ENCODE results near the gene FBXL7.

The FBXL7 gene

DNA sequence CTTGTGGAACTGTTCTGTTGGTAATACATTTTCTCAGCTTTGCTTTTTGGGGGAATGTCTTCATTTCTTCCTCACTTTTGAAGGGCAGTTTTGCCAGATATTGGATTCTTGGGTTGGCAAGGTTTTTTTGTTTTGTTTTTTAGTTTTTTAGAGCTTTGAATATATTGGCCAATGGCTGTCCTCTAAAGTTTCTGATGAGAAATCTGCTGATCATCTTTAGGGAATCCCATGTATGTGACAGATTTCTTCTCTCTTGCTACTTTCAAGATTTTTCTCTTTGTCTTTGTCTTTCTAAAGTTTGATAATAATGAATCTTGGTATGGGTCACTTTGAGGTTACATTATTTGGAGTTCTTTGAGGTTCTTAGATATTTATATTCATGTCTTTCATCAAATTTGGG is 227.4 kb downstream of the FBXL7 start:
- no peak for DNase-seq

DNA sequence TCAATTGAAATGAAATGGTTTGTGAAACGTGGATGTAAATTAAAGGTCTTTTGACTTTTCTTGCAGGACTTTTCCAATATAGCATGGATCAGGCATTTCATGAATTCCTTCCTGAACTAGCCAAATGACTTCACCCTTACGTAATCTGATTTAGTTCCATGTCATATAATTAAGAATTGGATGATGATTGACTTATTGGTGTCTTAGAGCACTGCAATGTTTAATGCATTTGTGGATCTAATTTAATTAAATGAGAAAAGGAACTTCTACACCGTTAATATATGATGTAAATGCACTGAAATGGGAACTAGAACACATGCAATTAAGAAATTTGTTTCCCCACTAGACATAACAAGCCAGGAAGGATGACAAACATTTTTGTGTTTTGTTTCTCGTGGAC is 228.8 kb downstream of the FBXL7 start:
- DNase-seq, result no peak

DNA sequence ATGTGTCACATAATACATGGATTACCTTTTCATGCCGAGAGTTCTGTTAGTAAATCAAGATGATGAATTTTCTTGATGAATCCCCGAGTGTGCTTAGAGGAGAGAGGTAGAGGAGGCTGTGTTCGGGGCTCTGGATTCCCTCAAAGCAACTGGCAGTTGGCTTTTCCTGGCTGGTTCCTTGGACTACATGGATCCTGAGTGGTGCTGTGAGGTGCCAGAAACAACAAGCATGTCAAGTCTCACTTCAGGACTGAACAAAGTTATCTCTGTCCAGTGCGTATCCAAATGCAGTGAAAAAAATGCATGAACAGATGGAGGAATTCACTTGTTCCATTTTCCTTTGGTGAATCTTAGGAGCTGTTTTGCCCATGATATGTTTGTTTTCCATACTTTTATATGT is 231.7 kb downstream of the FBXL7 start:
- DNase-seq, result no peak

DNA sequence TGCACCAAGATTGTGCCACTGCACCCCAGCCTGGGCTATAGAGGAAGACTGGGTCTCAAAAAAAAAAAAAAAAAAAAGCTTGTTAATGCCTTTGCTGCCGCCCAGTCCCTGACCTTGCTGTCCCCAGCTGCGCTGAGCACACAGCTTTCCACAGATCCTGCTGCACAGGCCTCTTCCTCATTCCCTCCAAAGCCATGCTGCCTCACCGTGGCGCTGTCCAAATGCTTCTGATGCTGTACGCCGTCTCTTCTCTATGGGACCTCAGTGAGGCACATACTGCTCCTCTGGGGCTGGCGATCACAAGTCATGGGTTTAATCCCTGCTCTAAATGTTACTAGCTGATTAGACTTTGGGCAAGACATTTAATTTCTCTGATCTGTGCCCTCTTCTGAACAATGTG is 234.1 kb downstream of the FBXL7 start:
- no peak for DNase-seq

DNA sequence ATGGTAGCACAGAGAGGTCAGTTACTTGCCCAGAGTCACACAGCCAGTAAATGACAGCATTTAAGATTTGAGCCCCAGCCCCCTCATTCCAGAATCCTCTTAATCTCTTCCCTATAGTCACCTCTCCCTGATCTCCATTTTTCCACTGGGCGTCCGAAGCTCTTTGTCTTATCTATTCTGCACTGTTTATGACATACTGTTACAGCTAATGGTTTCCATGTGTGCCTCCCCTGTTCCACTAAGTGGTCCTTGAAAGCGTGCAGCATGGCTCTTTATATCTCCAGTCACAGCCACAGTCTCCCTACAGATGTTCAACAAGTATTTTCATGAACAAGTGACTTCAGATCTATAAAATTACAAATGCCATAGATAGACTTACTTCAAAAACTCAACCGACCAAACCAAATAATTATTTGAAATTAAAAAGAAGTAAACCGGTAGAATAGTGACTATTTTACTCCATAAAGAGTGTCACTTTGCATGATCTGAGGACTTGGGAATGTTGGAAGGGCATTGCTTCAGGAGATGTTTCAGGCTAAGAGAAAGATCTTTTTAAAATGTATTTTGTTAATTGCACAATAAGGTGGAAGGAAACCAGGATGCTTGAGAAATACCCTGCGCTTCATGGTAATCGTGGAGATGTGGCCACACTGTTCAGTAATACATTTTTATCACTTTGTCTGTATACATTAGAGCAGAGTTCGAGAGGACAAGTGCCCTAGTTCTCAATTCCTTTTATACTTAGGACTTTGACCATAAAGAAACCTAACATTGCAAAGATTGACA is 237.2 kb downstream of the FBXL7 start:
- DNase-seq, result no peak

DNA sequence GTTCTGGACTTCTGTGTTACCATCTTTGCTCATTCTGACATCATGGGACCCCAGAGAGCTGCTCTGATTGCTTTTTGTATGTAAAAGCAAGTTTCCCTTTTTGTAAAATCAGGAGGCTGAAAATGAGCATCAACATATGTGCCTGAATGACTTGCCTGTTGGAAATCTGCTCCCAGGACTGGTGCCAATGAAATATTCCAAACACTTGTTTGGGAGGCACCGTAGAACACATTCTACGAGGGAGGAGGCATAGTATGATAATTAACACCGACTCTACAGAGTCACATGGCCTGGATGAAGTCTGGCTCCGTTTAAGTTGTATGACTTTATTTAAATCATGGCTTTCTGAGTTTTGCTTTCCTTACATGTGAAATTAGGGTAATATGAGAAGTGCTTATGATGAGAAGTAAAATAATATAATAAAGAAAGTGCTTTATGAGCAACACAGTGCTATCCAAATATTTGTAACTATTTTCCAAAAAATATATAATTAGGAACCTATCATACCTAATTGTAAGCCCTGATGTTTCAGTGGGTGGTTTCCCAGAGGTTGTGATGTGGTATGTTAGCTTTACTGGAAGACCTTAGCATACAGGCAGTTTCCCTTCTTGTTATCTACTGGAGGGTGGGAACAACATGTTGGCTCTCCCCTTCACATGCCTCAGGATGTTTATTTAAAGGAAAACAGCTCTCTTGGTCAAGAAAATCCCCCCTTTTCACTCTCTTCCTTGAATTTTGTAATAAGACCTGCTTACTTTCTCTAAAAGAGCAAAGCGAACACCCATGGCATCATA is 238.1 kb downstream of the FBXL7 start:
- no peak for DNase-seq

DNA sequence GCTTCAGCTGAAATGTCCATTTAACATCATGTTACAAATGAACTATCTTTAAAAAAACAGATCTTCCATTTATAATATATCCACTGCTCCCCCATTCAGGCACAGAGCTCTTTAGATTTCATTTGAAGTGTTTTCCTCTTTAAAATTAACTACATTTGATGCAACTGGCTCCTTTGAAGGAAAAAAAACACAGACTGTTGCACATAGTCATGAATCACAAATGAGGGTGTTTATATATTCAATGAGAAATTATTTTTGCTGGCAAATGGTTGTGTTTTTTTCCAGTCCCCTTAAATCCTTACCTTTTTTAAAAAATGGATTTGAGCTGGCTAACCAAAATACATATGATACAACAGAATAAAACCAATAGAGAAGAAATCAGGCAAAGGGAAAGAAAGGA is 240.4 kb downstream of the FBXL7 start:
- DNase-seq, result no peak

DNA sequence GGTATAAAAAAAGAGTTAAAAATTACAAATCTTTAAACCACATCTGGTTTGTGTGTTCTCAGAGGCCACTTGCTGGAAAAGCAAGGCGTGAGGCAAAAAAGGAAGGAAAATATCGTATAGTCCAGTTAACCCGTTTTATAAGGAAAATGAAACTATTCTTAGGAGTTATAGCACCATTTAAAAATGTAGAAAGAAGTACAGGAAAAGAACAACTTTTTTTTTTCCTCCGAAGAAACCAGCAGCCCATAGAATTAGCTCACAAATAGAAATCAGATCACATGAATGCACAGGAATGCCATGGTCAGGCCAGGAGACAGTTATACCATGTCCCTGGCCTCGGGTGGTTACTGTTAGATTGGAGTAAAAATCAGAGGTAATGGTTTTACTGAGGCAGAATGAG is 241.6 kb downstream of the FBXL7 start:
- DNase-seq, result no peak

DNA sequence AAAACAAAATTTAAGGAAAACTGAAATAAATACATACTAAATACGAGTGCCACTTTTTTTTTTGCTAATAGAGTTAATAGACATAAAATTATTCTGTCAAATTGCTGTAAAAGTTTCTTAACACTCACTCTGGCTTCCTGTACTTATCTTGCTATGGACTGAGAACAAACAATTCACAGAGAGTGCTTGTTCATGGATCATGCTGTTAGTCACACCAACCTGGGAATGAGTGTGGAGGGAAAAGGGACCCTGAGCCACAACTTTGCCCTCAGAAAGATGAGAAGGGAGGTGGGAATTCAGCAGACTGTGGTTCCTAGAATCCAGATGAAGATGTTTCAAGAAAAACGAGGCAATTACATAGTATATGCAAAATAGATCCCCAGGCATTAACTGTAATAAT is 246.9 kb downstream of the FBXL7 start:
- no peak for DNase-seq

DNA sequence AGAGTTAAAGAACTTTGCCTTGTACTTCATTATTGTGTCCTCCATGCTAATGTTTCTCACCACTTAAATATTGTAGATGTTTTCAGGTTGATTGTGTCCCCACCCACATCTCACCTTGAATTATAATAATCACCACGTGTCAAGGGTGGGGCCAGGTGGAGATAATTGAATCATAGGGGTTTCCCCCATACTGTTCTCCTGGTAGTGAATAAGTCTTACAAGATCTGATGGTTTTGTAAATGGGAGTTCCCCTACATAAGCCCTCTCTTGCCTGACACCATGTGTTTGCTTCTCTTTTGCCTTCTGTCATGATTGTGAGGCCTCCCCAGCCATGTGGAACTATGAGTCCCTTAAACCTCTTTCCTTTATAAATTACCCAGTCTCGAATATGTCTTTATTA is 248.3 kb downstream of the FBXL7 start:
- no peak for DNase-seq

DNA sequence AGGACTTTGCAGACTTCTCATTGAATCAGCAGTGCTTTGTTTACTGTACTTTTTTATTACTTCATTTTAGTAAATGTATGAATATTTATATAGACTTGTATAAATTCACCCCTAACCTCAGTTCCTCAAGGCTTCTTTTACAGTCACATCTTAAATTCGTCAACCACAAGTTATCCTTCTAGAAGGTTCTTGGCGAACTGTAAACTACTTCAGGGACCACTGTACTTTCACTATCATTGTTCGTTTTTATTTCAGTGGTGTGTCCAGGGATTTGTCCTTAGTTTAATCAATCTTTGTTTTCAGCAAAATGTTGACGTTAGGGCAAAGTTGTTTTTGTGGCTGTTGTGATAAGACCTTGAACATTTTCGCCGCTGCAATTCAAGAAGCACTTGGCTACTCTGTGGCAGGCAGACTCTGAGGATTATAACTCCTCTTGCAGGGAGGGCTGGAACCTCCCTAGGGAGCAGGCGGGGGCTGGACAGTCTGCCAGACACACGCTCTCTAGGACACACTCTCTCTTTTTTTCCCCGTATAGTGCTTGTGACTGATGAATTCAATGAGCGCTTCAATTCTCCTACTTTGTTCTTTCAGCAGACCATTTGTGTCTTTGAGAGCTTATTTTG is 252.8 kb downstream of the FBXL7 start:
- DNase-seq, result no peak

DNA sequence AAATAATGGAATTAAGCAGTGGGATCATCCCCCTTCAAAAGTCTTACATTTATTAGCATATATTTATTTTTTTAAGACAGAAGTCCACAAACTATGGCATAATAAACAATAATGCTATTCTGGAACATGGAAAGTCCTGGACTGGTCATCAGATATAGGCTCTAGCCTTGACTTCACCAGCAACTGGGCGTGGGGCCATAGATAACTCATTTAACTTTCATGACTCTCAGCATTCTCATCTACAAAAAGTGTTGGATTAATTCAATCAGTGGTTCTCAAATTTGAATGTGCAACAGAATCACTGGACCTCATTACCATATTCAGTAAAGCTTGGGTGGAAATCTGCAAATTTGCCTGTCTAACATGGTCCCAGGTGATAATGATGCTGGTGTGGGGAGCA is 253.8 kb downstream of the FBXL7 start:
- no peak for DNase-seq

DNA sequence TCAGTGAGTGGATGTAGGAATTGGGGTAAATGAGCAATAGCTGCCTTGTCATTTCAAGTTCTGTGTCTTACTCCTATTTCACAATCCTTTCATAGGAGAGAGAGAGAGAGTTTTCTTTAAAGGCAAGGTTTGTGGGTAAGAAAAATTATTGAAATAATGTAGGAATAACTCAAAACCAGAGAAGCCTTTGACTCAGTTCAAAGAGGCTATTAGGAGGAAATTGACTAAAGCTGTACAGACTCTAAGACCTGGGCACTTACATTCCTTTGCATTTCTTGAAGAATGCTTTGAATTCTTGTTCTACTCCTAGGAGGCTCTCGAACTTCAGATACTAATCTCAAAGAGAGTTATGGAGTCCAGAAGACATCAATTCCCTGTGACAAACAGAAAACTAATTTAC is 257.1 kb downstream of the FBXL7 start:
- no peak for DNase-seq

DNA sequence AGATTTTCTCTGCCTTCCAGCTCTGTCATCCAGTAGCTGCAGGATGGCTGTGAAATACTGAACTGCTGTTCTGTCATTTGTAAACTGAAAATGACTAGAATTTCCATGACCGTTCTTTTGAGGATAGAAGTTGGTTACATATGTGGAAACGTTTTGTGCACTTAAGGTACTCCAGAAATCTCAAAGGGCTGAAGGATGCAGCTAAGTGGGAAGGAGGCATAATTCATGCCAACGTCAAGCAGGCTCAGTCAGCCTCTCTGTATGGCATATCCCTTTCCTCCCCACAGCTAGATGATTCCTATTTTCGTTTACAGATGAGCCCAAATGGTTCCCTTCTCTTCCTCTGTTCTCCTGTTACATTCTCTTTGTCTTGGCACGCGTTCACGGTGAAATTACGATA is 257.6 kb downstream of the FBXL7 start:
- no peak for DNase-seq

DNA sequence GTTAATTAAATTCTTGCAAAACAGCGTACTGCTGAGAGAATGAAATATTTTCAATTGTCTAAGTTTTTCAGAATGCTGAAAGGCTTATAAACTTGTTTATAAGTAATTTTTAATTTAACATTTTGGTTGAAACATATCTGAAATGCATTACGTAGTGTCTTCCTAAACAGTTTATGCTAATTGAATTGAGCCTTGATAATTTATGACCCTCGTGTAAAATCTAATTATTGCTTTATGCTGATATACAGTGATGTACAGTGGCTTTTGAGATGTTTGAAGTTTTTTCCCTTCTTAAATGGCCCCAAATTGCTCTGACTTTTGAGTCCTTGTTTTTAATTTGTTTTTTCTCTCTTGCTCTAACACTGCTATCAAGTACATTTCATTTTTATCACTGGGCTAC is 262.7 kb downstream of the FBXL7 start:
- no peak for DNase-seq

DNA sequence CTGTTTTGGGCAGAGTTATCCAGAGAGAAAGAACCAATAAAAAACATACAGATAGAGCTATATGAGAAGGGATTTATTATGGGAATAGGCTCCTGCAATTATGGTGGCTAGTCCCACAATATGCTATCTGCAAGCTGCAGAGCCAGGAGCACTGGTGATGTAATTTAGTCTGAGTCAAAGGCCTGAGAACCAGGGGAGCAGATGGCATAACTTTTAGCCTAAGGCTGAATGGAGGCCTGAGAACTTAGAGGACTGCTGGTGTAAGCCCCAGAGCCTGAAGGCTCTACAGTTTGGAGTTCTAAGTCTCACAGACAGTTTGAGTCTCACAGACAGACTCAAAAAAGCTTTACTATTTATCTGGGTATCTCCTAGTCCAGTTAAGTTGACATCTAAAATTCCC is 263.8 kb downstream of the FBXL7 start:
- DNase-seq, result no peak

DNA sequence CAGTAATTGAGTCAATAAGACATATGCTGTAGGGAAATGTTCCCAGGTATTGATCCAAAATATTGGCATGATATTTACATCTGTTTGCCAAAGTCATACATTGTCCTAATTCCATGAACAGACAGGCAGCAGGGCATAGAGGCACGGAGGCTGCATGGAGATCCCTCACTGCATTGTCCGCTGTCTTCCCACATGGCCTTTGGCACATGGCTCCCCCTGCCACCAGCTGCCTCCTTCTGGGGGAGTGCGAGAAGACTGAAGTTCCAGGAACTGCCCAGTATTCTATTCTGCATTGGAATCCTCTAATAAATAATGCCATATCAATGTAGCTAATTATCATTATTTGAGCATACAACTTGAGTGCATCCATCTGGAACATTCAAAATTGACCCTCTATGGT is 269.0 kb downstream of the FBXL7 start:
- no peak for DNase-seq

DNA sequence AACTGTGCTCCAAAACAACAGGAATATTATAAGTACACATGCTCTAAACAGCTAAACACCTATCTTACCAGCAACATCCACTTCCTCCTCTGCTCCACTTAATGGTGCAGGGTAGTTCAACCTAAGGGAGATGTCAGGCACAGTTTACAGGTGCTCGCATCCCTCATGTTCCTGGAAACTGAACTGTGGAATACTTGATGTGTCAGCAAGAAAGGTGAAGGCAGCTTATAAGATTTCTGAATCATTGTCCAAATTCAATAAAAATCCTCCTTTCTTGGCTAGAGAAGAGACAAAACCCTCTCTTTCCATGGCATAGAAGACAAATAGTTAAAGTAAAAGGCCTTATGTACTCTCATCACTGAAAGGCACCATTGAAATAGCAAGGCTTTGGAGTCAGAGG is 272.2 kb downstream of the FBXL7 start:
- no peak for DNase-seq

DNA sequence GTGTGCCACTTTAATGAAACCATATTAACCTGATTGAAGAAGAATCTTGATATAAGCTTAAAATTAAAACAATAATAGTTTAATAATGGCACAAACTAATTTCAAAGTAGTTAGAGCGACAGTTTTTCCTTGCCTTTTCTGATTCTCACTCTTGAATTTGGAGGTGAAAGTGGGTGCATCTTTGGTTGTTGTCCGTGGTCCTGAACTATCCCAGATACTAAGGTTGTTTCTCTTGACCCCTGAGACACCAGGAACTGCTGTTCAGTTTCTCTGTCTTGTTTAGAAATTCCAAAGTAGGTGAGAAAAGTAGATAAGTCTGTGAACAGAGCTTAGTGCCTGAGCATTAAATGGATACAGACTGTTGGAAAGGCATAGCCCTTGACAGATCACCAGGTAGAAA is 274.7 kb downstream of the FBXL7 start:
- DNase-seq, result no peak

DNA sequence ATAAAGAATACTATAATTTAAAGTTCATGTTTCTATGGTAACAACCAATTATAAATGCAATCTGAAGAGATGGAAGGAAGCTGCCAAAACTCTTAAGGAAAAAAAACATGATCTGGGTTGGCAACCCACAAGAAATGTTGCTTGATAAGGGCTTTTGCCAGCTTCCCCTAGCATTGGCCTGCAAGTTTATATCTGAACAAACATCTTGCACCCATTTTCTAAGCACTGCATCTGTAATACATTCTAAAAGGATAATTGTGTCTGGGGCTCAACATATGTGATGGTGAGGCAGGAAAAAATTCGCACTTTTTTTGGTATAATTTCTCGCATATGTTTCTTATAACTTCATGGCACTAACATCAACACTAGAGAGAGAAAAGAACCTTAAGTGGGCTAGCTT is 276.4 kb downstream of the FBXL7 start:
- DNase-seq, result no peak

DNA sequence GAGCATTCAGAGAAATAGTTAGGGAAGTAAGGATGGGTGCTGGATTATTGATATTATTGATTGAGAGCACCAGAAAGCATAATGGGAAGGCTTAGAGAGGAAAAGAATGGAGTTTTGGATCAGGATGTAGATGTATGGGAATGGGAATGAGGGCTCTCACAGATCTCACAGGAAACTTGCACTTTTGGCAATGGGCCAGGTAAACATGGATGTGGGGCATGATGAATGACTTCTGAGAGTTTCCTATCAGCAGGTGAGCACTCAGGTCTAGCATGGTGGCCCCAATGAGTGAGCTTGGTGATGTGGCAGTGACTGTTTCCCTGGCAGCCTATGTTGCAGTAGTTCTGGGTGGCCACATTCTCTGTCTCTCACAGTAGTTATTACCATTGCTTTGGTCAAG is 283.8 kb downstream of the FBXL7 start:
- DNase-seq, result no peak

DNA sequence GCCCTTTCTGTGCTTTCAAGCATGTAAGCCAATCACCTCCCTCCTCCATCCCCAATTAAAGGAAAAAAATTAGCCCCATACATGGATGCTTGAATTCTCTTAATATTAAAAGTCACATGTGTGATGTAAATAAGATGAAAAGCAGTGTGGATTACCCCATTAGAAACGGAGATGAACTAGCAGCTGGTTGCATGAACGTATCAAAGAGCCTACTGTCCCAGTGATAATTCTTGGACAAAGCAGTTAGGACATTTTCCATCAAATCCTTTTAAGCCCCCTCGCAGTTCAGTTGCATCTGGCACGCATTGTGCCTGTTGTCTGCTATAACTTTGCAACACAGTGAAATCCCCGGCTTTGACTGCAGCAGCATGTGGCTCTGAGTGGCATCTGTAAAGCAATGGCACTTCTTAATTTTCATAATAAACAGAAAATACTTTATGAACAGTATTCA is 285.6 kb downstream of the FBXL7 start:
- DNase-seq, result no peak

DNA sequence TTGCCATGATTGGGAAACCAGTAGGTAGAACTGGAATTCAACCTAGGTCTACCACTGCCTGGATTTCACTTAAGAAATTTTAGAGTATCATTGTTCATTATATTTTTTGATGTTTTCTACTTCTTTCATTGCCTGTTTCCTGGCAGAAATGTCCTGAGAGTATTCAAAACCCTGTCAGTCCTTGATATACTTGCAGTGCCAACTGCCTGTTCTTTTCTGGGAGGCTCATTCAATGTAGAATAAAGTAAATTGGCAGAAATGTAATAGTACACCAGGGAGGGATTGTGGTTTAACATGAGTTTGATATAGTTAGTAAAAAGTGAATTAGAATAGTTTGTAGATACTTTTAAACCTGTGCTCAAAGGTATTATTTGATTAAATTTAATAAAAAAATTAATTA is 286.3 kb downstream of the FBXL7 start:
- no peak for DNase-seq

DNA sequence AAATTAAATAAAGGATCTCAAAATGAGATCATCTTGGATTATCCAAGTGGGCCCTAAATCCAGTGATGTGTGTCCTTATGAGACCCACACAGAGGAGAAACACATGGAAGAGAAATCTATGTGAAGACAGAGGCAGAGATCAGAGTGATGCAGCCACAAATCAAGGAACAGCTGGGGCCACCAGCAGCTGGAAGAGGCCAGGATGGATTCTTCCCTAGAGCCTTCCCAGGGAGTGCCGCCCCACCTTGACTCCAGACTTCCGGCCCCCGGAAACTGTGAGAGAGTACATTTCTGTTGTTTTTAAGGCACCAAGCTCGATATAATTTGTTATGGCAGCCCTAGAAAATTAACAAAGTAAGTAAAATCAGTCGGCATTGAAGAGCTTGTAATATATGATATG is 286.9 kb downstream of the FBXL7 start:
- DNase-seq, result no peak
